ENCODE data around the gene DNM1. TPM values are rescaled to one million over a fixed set of nuclear protein-coding genes. Genes with fewer than 3 reads are reported as not detected.

Gene DNM1
- total and polyA plus RNA-seq, 2 experiments from 2014 or later: 36.0 to 42.0 TPM

- TF ChIP-seq ZNF462 (CRISPR knock-in tag; IDR thresholded peaks at IDR 0.05): no peak
Measured at GRCh38 chr9:128285033-128285784, 82.0 kb downstream of the DNM1 start (continued).

GRCh38 chr9:128286440-128286839 is 83.3 kb downstream of the DNM1 start:
- Mint-ChIP-seq H3K36me3 (ENCODE audit: low read depth) (peaks cover 17% of the 10 kb centered on the region), H3K27me3 (ENCODE audit: insufficient read depth, low read depth, poor library complexity) (no peaks in the 10 kb centered on the region), H3K4me1 (no peaks in the 10 kb centered on the region), H3K4me3 (no peak overlapping the region; the same call in 2 of the 3 replicates), H3K9me3 (no peaks in the 10 kb centered on the region; the same call in 2 of the 3 replicates), H3K27ac (no peak overlapping the region)
- H3K4me1 ChIP-seq (ENCODE audit: insufficient read depth): no peaks in the 10 kb centered on the region
- no peaks in the 10 kb centered on the region for H3K27me3 ChIP-seq (ENCODE audit: insufficient read depth)
- H3K27ac ChIP-seq (ENCODE audit: low read depth): no peak overlapping the region
- H3K4me2 ChIP-seq: no peak overlapping the region
- no peak overlapping the region for H2AFZ ChIP-seq
- no peaks in the 10 kb centered on the region; the same call in 1 of the 2 replicates for H4K20me1 ChIP-seq (replicated peaks; ENCODE audit: insufficient read depth)
- H3K4me3 ChIP-seq: no peak overlapping the region
- no peak for DNase-seq (ENCODE audit: low spot score)
- no peak for ATAC-seq
- H3K36me3 ChIP-seq (ENCODE audit: insufficient read depth): no peaks in the 10 kb centered on the region
- H3K9me2 ChIP-seq (ENCODE audit: insufficient read depth): no peaks in the 10 kb centered on the region
- no peaks in the 10 kb centered on the region for H3F3A ChIP-seq (replicated peaks; ENCODE audit: low read depth)
- H3K79me2 ChIP-seq (replicated peaks; ENCODE audit: insufficient read depth): no peaks in the 10 kb centered on the region
- TF ChIP-seq ZNF462 (CRISPR knock-in tag; IDR thresholded peaks at IDR 0.05): no peak
- TF ChIP-seq POLR2AphosphoS5 (IDR thresholded peaks at IDR 0.05; ENCODE audit: low read depth): no peak
- no peak for TF ChIP-seq NANOG (IDR thresholded peaks at IDR 0.05; ENCODE audit: borderline replicate concordance)
- TF ChIP-seq REST (IDR thresholded peaks at IDR 0.05; ENCODE audit: unreplicated experiment): no peak
- no peak for TF ChIP-seq ZNF114 (CRISPR knock-in tag; IDR thresholded peaks at IDR 0.05)

All from GM23338 (cell line).